HG03571 (cell line): ENCODE data around the gene SMIM20.
A peak's percentile ranks its signal among the peaks of the same experiment; 100 is the strongest.

Source experiments
- ATAC-seq: cut with Tn5 transposase; IDR thresholded peaks from one replicate; pipeline ENCODE4 v1.9.1; 2021; ENCODE audit not compliant: unreplicated experiment

Gene SMIM20

DNA sequence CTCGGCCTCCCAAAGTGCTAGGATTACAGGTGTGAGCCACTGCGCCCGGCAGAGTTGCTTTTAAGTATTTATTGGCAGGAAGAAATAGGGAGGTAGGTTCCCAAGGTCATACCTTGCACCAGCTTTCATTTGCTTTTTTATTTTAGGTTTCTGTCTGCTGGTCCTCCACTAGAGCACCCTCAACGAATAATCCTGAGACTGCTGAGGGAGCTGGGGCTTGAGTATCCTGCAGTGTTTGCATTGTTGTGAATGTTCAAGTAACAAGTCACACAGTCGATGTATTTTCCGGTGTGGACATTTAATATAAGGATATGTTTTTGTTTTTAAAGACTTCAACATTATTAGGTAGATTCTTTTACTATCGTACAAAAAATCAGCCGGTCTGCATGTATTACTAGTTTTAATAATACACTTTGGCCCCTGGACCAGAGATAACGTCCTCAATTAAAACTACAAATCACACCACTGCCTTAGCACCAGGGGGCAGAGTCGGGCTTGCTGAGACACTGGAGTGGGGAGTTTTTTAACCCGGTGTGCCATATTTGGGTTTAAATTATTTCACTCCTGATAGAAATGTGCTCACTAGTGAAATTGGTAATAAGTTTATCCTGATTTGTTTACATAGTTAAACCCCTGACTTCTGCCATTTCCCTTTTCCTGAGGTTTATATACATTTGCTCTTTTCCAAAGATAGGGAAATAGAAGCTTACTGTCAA is 11.6 kb downstream of the SMIM20 start:
- peak; percentile 58 for ATAC-seq

DNA sequence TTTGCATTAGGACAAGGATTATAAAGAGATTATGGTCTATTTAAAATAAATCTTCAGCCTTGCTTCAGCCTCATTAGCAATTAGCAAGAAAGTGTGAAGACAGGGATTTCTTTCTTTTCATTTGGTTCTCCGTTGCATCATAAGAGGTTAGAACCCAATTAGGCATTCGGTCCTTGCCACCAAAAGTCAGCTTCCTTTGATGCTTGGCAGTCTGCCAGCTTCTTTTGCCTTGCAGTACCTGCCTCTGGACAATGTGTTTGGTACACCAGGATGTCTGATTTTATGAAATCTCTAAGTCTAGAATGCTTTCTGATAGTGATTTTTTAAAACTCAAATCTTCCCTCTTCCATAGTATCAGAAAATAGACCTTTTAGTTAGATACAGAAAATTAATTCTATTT is 12.4 kb downstream of the SMIM20 start:
- no peak for ATAC-seq

DNA sequence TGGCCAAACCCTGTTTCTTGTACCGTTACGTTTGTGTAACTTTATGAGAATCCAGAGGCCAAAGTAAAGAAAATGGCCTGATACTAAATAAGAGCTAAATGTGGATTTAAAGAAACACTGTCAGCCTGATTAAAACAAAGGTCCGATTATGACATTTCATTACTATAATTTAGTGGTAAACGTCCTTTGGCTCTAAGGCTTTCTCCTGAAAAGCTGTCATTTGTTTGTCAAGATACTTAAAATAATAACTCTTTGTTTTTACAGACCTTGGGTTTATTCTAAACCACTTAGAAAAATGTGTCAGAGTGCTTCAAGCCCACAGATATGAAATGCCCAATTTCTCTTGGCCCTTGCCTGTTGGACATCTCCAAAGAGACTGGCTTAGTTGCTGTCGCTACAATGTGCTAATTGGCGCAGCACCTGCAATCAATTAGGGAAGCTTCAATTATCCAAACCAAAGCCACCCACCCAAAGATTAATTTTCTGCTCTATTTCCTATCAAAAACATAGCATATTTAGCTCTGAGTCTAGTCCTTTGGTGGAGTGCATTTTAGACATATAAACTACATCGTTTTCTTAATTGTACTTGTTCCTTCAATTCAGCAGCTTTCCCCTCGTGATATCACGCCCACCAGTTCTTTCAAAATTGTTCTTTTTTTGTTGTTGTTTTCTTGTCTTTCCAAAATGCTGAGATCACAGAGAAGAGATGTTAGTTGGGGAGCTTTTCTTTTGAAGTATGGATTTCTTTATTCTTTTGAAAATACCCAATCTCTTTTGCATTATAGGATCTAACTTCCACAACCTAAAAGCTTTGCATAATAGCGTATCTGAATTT is 13.6 kb downstream of the SMIM20 start:
- ATAC-seq = no peak

DNA sequence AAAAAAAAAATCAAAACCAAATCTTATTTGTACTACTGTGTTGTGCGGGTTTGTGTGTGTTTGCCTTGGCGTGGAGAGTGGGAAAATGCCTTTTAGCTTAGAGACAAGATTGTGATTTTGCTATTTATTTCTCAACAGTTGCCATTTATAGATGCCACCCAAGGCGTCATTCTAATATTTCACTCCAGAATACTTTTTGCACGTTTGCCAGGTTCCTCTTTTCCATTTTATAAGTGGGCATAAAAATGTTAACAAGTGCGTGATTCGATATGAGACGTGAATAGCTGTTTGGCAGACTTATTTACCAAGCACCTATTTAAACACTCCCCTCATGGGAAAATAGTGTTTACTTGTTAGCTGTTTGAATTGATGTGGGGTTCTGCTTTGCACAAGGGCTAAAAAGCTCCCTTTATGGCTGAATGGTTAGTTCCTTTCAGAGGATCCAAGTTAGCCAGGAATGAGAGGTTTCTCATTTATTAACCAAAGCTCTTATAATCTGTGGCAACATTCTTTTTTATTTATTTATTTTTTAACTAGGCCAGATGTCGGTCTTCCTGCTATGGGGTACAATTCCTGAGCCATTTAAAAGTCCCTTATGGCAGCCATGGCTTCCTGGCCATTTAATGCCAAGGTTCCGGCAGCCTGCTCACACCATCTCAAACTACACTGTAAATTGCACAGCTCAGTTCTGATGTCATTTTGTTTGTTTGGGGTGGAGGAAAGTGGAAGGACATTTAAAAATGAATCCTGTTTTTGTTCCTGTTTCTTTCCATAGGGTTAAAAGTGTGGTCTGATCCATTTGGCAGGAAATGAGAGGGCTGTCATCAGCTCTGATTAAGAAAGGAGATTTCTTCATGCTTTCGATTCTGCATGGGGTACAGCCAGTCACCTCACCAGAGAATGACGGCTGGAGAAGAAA is 14.6 kb downstream of the SMIM20 start:
- ATAC-seq = no peak

DNA sequence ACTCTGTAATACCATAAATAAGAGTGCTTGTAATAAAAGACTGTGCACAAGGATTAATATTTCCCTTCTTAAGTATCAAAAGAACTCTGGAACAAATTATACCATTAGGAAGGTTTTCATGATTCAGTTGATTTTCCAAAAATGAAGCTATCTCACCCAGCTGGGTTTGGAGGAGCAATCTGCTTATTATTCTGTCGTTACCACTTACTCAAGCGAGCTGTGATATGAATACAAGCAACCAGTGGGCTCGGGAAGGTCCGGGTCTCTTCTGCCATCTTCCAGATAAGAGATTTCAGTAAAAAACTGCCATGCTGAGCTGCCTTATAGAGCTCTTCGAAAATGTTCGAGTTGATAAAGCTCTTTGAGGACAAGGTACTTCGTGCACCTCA is 15.3 kb downstream of the SMIM20 start:
- no peak for ATAC-seq

DNA sequence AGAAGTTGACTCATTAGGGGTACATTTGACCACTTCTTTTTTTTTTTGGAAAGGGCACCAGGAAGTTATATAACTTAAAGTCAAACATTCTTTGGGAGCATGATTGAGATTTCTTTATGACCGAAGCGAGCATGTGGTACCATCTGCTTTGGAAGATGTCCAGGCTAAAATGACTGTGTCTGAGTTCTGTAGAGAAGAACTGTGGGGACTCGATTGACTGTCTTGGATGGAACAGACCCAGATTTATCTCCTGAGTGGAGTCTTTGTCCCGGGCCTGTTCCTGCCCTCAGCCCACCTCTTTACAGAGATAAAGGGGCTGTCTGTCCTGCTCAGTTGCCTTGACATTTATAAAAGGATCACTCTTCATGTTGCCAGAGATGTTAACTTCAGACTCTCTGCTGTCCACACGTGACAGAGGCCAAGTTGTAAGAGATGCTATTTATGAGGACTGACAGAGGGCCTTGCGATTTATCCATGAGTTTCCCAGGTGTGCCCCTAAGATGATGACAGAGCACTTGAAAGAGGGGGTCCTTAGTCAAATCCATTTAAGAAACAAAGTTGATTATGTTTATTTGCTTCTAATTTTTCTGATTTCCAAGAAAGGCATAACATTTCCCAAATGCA is 16.8 kb downstream of the SMIM20 start:
- ATAC-seq = no peak

DNA sequence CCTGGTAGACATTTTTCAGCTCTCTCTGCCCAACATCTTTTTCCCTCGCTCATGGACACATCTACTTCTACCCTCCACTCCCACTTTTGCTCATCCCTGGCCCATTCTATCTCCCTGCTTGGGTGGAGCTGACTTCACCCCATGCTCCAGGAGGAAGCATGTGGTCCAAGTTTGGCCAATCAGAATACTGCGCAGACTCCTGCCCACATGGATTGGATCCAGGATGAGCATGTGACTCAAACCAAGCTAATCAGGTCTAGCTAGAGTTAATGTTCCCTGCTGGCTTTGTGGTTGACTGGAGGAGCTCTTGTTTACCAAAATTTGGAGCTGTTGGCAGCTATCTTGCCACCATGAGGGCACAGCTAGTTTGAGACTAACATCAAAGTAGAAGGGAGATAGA is 22.7 kb downstream of the SMIM20 start:
- no peak for ATAC-seq

DNA sequence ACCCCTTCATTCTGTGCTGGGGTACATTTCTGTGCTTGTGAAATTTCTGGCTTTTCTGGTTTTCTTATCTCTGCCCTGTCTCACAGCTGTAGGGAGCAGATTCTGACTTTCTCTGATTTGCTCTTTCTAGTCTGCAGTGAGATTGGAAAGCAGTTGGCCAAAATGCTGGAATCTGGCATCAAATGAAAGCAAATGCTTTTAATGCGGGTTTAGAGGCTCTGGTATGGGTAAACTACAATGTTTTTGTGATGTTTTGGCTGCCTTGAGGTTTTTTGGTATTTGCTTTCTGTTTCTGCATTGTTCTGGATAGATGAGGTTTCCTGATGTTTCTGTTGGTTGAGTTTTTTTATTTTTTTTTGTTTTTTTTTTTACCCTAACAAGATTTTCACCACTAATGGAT is 23.8 kb downstream of the SMIM20 start:
- no peak for ATAC-seq

DNA sequence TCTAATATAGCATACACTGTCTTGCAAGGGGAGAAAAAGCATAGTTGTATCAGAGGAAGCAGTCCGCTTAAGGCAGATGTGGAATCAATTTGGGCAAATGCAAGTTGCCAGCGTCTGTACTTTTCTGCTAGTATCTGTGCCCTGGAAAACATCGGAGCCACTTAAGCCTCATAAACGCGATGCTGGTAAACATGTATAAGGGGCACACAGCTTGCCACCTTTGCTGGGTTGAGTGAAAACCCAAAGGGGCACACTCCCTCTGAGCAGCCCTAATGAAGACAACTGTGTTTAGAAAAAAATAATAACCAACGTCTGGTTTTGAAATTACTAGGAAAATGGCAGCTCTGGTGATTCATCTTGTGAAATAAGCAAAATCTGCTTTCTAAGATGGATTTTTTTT is 24.3 kb downstream of the SMIM20 start:
- peak; percentile 33 for ATAC-seq

DNA sequence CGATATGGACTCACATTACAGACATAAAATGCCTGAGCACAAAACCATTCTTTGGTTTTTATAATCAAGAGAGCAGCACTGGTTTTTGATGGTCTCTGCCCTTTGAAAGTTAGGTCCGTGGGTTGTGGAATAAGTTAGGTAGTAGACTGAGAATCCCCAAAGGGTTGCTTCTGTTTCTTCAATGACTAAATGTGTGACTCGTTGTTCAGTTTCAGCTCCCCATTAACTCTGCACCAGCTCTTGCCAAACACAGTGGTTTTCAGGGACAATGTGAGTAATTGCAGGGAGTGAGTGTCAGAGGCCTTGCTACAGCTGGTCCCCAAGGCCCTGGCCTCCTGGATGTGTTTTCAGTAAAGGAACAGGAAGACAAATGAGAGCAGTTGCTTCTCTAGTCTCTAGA is 24.8 kb downstream of the SMIM20 start:
- ATAC-seq = peak; percentile 88

DNA sequence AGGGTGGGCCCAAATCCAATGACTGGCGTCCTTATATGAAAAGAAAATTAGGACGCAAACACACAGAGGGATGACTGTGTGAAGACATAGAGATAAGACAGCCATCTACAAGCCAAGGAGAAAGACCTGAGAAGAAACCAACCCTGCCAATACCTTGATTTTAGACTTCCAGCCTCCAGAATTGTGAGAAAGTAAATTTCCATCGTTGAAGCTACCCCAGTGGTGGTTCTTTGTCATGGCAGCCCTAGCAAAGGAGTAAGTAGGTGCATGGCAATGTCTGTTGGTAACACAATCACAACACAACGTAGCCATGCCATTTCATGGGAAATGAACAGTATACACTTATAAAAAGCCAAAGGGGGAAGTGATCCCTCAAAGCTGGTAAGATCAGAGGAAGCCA is 25.3 kb downstream of the SMIM20 start:
- ATAC-seq = no peak

DNA sequence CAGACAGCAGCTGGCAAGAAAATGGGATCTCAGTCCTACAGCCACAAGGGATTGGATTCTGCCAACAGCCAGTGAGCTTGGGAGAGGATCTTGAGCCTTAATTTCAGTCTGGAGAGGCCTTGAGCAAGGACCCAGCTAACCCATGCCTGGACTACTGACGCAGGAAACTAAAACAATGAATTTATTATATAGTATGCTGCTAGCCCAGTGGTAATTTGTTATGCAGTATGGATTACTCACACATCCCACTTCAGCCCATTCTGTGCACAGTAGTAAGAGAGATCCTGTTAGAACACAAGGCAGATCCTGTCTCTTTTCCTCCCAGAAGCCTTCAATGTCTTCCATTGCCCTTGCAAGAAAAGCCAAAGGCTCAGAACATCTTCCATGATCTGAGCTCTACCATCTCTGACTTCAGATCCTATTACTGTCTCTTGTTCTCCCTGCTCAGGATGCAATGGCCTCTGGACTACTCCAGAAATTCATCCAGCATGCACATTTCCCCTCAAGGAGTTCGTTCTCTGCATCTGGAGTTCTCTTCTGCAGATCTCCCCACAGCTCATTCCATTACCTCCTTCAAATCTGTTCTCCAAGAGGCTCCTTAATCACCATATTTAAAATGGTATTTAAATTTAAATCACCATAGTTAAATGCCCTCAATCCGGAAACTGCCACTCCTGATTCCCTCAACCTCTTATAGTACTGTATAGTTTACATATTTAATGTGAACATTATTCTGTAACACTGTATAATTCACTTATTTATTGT is 27.6 kb downstream of the SMIM20 start:
- no peak for ATAC-seq

DNA sequence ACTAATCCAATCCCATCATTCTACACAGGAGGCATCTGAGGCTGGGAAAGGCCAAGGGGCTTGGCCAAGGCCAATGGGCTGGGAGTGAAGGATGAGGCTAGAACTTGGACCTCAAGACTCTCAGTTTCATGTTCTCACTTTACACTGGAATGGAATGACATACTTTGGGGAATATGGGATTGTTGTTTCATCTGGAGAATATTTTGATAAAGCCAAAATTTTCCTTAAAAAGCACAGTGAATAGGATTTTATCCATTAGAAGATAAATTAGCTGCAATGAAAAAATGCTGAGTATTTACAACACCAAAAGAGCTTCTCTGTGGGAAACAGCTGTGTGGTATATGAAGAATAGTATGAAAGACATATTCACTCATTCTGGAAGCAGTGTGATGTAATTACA is 29.3 kb downstream of the SMIM20 start:
- ATAC-seq = no peak

DNA sequence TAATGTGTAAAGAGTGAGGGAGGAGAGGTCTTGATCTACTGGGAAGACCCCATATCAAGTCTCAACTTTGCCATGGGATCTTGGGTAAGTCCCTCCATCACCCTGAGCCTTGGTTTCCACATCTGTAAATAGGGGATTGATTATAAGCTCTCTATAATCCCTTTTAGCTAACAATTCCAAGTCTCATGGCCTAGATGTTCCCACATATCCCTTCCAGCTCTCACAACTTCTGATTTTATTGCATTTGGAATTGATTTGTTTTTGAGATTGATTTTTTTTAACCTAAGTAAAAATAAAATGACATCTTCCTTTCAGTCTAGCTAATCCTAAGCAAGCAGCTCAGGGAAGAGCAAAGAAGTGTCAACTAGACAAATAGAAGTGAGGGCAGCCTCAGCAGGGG is 29.8 kb downstream of the SMIM20 start:
- ATAC-seq = no peak

DNA sequence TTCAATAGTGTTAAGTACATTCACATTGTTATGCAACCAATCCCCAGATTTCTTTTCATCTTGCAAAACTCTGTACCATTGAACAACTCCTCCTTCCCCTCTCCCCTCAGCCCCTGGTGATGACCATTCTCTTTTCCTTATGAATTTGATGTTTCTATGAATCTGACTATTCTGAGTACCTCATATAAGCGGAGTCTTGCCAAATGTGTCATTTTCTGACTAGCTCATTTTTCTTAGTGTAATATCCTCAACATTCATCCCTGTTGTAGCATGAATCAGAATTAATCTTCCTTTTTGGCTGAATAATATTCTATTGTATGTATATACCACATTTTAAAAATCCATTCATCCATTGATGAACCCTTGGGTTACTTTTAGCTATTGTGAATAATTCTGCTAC is 34.0 kb downstream of the SMIM20 start:
- no peak for ATAC-seq

DNA sequence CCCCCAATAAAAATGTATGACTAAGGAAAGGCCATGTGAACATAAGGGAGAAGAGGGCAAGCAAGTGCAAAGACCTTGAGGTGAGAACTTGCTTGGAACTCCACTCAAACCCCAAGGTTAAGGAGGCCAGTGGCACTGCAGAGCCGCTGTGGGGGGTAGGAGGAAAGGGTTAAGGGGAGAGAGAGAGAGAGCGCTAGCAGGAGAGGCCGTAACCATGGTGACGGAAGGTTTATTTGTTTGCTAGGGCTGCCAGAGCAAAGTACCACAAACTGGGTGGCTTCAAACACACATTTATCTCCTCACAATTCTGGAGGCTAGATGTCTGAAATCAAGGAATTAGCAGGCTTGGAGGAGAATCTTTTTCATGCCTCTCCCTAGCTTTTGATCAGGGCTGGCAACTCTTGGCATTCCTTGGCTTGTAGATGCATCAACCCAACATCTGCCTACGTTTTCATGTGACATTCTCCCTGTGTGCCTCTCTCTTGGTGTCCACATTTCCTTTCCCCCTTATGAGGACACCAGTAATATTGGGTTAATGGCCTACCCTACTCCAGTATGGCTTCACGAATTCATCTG is 35.2 kb downstream of the SMIM20 start:
- no peak for ATAC-seq

DNA sequence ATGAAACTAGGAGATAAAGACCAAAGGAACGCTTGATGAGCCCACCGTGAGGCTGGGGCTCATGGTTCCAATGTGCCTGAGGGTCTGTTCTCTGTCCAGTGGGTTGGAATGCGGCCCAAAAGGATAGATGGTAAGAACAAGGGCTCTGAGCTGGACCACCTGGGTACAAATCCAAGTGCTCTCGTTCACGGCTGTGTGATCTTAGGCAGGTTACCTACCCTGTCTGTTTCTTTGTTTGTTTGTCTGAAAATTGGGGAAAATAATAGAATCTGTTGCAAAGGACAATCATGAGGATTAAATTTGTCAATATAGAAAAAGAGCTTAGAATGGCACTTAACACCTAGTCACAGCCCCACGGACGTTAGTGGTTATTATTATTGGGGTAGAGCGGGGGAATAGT is 36.0 kb downstream of the SMIM20 start:
- ATAC-seq = no peak

DNA sequence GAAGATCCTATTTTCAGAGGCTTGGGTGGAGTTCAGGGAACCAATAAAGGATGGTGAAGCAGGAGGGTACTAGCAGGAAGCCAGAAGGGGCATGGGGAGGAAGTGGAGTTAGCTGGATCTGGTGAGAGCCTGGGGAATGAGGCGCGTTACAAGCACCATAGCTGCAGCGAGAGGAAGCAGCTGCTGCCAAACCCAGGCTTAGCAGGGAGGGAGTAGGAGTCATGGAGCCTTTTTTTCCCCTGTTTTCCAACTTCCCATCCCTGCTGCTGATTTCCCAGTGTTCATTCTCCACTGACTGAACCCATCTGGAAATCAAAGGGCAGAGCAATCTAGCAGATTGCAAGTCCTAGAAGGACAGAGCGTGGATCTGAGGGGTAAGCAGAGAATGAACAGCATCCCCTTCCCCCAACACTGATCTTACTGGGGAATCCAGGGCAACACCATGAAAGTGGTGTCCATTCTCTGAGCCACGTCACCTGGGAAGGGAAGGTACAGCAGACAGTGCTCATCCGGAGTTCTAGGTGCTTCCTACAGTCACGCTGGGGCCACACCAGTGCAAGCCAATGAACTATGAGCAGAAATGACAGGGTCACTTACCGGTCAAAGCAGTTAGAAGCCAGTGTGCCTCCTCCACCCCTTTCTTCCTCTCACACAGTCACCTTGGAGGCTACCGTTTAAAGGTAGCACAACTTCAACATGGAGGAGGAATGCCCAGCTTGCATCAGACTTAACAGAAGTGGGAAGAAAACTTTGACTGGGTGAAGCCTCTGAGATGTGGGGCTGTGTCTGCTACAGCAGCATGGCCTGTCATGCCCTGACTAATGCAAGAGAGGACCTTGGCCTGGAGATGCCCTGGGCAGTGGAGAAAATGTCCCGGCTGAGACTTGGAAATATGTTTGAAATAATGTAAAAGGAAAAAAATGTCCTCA is 36.7 kb downstream of the SMIM20 start:
- no peak for ATAC-seq

DNA sequence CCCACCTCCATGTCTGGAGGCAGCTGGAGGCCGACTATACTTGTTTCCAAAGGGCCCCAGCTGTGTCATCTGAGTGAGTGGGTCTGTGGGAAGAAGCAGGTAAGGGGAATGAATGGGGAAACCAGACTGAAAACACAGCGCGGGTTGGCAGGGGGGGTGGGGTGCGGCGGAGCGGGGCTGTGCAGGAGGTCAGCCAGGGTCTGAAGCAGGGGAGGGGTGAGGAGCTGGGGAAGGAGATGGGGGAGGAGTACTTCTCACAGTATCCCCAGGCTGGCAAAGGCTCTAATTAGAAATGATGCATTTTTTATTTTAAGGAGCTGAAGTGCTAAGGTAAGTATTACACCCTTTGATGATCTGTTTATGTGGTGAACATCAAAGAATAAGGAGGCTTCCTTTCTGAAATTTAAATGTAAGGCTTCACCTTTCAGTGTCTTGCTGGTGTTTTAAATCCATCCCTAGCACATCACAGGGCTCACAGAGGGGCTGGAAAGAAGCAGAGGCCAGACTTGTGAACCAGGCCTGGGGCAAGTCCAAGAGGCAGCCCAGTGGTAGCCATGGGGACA is 37.5 kb downstream of the SMIM20 start:
- ATAC-seq = no peak
